Measurements from ENCODE around the gene PECR. TPM values are rescaled to one million over a fixed set of nuclear protein-coding genes. Genes with fewer than 3 reads are reported as not detected.

Gene PECR
- total RNA-seq, 1 donor from 2014 or later: 18.9 TPM

DNA sequence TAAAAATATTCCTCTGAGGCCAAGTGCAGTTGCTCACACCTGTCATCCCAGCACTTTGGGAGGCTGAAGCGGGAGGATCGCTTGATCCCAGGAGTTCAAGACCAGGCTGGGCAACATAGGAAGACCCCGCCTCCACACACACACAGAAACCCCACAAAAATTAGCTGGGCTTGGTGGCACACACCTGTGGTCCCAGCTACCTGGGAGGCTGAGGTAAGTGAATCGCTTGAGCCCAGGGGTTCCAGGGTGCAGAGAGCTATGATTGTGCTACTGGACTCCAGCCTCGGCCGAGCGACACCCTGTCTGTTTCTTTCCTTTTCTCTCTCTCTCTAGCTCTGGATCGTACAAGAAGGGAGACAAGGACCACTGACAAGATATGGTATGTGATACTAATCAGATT, 25.7 kb upstream of the PECR start:
- no peak for TF ChIP-seq CTCF (IDR thresholded peaks at IDR 0.05)
- DNase-seq: no peak
- H3K4me1 ChIP-seq: peaks cover 22% of the 10 kb centered on the region
- no peak for ATAC-seq
- no peak overlapping the region for H3K27ac ChIP-seq
- intact Hi-C loops (cut with DNase I): no loop called here
- peaks cover 15% of the 10 kb centered on the region for H3K36me3 ChIP-seq
- H3K9me3 ChIP-seq: no peaks in the 10 kb centered on the region
- H3K27me3 ChIP-seq: no peaks in the 10 kb centered on the region
- no peak overlapping the region for H3K4me3 ChIP-seq

DNA sequence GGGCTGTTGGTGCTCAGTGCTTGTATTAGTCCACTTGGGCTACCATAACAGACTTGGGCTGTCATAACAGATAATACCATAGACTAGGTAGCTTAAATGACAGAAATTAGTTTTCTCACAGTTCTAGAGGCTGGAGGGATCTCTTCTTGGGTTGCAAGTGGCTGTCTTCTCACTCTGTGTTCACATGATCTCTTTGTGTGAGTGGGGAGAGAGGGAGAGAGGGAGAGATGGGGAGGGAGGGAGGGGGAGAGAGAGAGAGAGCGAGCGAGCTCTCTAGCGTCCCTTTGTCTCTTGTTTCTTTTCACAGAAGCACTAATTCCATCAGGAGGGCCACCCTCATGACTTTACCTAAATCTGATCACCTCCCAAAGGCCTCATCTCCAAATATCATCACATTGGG, 23.1 kb upstream of the PECR start:
- intact Hi-C loops (cut with DNase I): no loop called here
- no peak for TF ChIP-seq CTCF (IDR thresholded peaks at IDR 0.05)

GRCh38 chr2:216103213-216103612, 21.6 kb upstream of the PECR start:
- intact Hi-C loops (cut with DNase I): no loop called here
- Histone ChIP-seq H3K36me3 (no peaks in the 10 kb centered on the region), H3K4me1 (no peaks in the 10 kb centered on the region), H3K27me3 (no peaks in the 10 kb centered on the region), H3K4me3 (no peak overlapping the region), H3K27ac (no peak overlapping the region), H3K9me3 (no peaks in the 10 kb centered on the region)
- DNase-seq (no peak), ATAC-seq (no peak)
- TF ChIP-seq CTCF (IDR thresholded peaks at IDR 0.05): no peak

More for the DNA sequence above, 23.1 kb upstream of the PECR start:
- H3K27ac ChIP-seq: no peak overlapping the region
- no peaks in the 10 kb centered on the region for H3K36me3 ChIP-seq
- DNase-seq (no peak), ATAC-seq (no peak)
- no peaks in the 10 kb centered on the region for H3K27me3 ChIP-seq
- H3K9me3 ChIP-seq: no peaks in the 10 kb centered on the region
- H3K4me3 ChIP-seq: no peak overlapping the region
- H3K4me1 ChIP-seq: no peaks in the 10 kb centered on the region

- Histone ChIP-seq H3K36me3 (no peaks in the 10 kb centered on the region), H3K27ac (peak overlapping the region; percentile 58), H3K27me3 (no peaks in the 10 kb centered on the region), H3K4me1 (no peaks in the 10 kb centered on the region), H3K9me3 (no peaks in the 10 kb centered on the region), H3K4me3 (no peak overlapping the region)
- ATAC-seq: no peak
- intact Hi-C loops (cut with DNase I): no loop called here
- TF ChIP-seq CTCF (IDR thresholded peaks at IDR 0.05): no peak
- no peak for DNase-seq
Observed at GRCh38 chr2:216101109-216101508, 19.5 kb upstream of the PECR start.

- DNase-seq: no peak
- Histone ChIP-seq H3K36me3 (no peaks in the 10 kb centered on the region), H3K4me1 (no peaks in the 10 kb centered on the region), H3K27me3 (no peaks in the 10 kb centered on the region), H3K9me3 (no peaks in the 10 kb centered on the region), H3K27ac (no peak overlapping the region), H3K4me3 (no peak overlapping the region)
- ATAC-seq: peak; percentile 33
- TF ChIP-seq CTCF (IDR thresholded peaks at IDR 0.05): no peak
- intact Hi-C loops (cut with DNase I): no loop called here
Observed at GRCh38 chr2:216098421-216099334, 17.1 kb upstream of the PECR start.

Data from upper lobe of right lung (tissue), 1 donor.